PC-9 (cell line): Measurements from ENCODE around the gene NLK.

Experiments
- CTCF ChIP-seq: fragments of 200-600 bp; sonication (generic); conservative IDR thresholded peaks from 2 replicates; pipeline ENCODE4 v1.6.1; 2017; ENCODE audit warnings: mixed run types, antibody characterized with exemption, mild to moderate bottlenecking, moderate library complexity
- EZH2 ChIP-seq: fragments of 200-600 bp; sonication (generic); IDR thresholded peaks from 2 replicates; pipeline ENCODE4 v1.8.0; 2017; ENCODE audit warnings: antibody characterized with exemption, low read depth

DNA sequence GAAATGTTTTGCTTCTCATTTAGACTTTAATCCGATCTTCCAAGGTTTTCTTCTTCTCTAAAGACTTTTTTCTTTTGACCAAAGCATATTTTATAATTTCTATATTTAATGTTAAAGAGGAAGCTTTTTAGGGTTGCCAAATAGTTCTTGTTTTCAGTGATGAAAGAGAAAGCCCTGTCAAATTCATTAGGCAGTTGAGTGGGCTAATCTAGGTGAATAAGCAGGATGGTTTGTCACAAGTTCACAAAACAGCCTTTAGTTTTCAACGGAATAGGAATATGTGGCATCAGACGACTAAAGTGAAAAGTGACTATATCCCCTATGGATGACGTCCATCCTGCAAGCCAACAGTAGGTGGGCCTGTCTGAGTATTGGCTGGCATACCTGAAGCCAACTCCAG, 118.8 kb downstream of the NLK start:
- TF ChIP-seq CTCF = no peak
- TF ChIP-seq EZH2 = no peak
